LNCaP clone FGC (cell line): ENCODE measurements around the gene TAAR9.

Source experiments
- DNase-seq: peaks from one replicate; pipeline ENCODE4 v3.0.0-alpha.2; 2011; ENCODE audit warnings: low read depth
- H3K4me3 ChIP-seq: 2 replicates; pipeline ENCODE4 v1.5.1; 2011; ENCODE audit warnings: mild to moderate bottlenecking, low read depth, low read length, control low read depth
- TF ChIP-seq, protein P1 (sequence below): IDR thresholded peaks from 2 replicates; pipeline ENCODE4 v1.5.1; 2012; ENCODE audit warnings: mild to moderate bottlenecking; ENCODE audit not compliant: control insufficient read depth, insufficient read depth; ENCODE audit errors: extremely low read depth

The TAAR9 gene

GRCh38 chr6:132495604-132496079 lies 42.4 kb upstream of the TAAR9 start:
- no peak for DNase-seq
- no peak overlapping the region for H3K4me3 ChIP-seq
- TF ChIP-seq, protein P1, sequence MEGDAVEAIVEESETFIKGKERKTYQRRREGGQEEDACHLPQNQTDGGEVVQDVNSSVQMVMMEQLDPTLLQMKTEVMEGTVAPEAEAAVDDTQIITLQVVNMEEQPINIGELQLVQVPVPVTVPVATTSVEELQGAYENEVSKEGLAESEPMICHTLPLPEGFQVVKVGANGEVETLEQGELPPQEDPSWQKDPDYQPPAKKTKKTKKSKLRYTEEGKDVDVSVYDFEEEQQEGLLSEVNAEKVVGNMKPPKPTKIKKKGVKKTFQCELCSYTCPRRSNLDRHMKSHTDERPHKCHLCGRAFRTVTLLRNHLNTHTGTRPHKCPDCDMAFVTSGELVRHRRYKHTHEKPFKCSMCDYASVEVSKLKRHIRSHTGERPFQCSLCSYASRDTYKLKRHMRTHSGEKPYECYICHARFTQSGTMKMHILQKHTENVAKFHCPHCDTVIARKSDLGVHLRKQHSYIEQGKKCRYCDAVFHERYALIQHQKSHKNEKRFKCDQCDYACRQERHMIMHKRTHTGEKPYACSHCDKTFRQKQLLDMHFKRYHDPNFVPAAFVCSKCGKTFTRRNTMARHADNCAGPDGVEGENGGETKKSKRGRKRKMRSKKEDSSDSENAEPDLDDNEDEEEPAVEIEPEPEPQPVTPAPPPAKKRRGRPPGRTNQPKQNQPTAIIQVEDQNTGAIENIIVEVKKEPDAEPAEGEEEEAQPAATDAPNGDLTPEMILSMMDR, result no peak

GRCh38 chr6:132496519-132497180 lies 41.4 kb upstream of the TAAR9 start:
- TF ChIP-seq, protein P1, result no peak
- no peak for DNase-seq
- no peak overlapping the region for H3K4me3 ChIP-seq

DNA sequence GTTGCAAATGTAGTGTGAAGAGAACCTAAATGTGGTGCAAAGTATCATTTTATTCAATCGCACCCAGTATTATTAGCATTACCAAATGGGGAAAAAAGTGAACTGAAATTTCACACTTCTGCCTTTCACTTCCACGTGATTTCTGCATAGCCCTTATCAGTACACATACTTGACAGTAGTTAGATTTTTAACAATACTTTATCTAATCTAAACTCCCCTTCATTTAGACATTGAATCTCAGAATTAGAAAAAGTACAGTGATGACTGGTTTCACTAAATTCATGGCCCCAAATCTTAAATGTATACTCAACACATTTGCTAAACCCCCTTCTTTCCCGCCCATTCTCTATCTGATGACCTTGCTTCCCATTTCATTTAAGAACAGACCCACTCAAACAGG lies 39.4 kb upstream of the TAAR9 start:
- DNase-seq, result no peak
- H3K4me3 ChIP-seq, result no peak overlapping the region
- TF ChIP-seq, protein P1, result no peak

- H3K4me3 ChIP-seq, result no peak overlapping the region
- TF ChIP-seq, protein P1, result no peak
- no peak for DNase-seq
These were observed 38.3 kb upstream of the TAAR9 start for GRCh38 chr6:132499757-132500156.

DNA sequence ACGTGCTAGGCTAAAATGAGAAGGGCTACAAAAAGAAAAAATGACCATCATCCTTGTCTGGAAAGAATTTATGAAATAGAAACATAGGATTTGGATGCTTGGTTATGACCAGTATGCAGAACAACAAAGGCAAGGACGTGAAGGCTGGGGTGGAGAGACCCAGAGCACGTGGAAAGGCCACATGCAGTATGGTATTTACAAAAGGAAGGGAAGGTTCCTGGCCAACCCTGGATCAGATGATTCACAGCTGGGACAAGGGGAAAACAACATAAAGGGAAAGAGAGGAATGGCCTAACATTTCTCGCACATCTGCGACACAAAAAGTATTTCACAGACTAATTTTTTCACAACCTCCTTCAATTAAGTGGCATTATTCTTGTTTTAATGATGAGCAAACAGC lies 33.3 kb upstream of the TAAR9 start:
- DNase-seq, result no peak
- H3K4me3 ChIP-seq, result no peak overlapping the region
- TF ChIP-seq, protein P1, result no peak

DNA sequence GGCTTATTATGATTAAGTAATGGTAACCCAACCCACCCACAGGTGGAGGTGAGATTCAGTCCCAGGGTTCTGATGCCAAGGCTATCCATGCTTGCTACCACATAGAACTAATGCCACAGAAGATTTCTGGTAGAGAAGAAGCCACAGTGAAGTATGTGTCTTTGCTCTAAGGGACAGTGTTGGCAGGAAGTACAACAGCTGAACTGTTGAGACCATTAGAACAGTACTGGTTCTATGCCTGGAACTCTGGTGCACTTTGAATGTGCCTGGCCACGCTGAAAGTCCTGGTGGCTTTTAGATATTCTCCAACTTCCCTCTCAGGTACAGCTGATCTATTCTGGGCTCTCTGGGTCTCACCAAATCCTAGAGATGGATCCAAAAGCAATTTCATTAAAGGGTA lies 32.9 kb upstream of the TAAR9 start:
- DNase-seq, result no peak
- no peak overlapping the region for H3K4me3 ChIP-seq

More for the DNA sequence above, 32.9 kb upstream of the TAAR9 start:
- TF ChIP-seq, protein P1, result no peak
